Left lung (tissue), 14 donors: ENCODE measurements around the gene DTD1. TPM values are rescaled to one million over a fixed set of nuclear protein-coding genes. Genes with fewer than 3 reads are reported as not detected.
A peak's percentile ranks its signal among the peaks of the same experiment; 100 is the strongest.

Experiments
- ATAC-seq: fragments of 200-7000 bp; cut with Tn5 transposase; one replicate; pipeline ENCODE4 v1.9.1; 2020; ENCODE audit warnings: moderate library complexity
- DNase-seq, 4 donors: peaks; one replicate each; pipeline ENCODE4 v3.0.0-alpha.2; 2013 to 2020
- H3K27ac ChIP-seq, 2 donors: fragments of 200-600 bp; sonication (generic) in 1 of 2; one replicate each; pipeline versions ENCODE4 v1.5.0 to v1.8.0; 2020 to 2021
- H3K27me3 ChIP-seq, 2 donors: fragments of 200-600 bp; sonication (generic) in 1 of 2; one replicate each; pipeline versions ENCODE4 v1.5.0 to v1.8.0; 2020 to 2021
- H3K36me3 ChIP-seq, 2 donors: fragments of 200-600 bp; sonication (generic) in 1 of 2; one replicate each; pipeline versions ENCODE4 v1.5.0 to v1.8.0; 2020 to 2021
- H3K4me1 ChIP-seq, 2 donors: fragments of 200-600 bp; one replicate each; pipeline ENCODE4 v1.8.0; 2021
- H3K4me3 ChIP-seq, 2 donors: fragments of 200-600 bp; sonication (generic) in 1 of 2; one replicate each; pipeline versions ENCODE4 v1.5.0 to v1.8.0; 2020 to 2021; ENCODE audit warnings: mild to moderate bottlenecking in 1 of 2
- H3K9me3 ChIP-seq, 2 donors: fragments of 200-600 bp; sonication (generic) in 1 of 2; one replicate each; pipeline versions ENCODE4 v1.5.0 to v1.8.0; 2020 to 2021
- CTCF ChIP-seq, 2 donors: fragments of 200-600 bp; sonication (generic) in 1 of 2; IDR thresholded peaks; one replicate each; pipeline versions ENCODE4 v1.5.0 to v1.8.0; 2021; ENCODE audit warnings: antibody characterized with exemption in 2 of 2
- intact Hi-C, 2 donors: fragments of 100-400 bp; cut with DNase I; formaldehyde crosslinking; loops; one replicate each; pipeline versions ENCODE4 v1.11.2 to v1.14.2; 2022
- long read RNA-seq, 12 donors: library from polyadenylated mRNA in 2 of 12; unstranded in 2 of 12; transcript quantifications; one replicate each; pipeline ENCODE4 v2.0.0 and lab custom pipeline, GENCODE V29; 2019 to 2026
- polyA plus RNA-seq, 6 donors: library from polyadenylated mRNA; unstranded; fragments of 120-200 nt; gene quantifications; one replicate each; pipeline ENCODE4 v1.2.1, GENCODE V29; 2013; ENCODE audit not compliant: insufficient read length in 6 of 6
- total RNA-seq, 2 donors: library from RNA; stranded (reverse); fragmentation: NEBNext Ultra II Directional; extraction: Animal tissue kit (Norgen Biotek cat#: 25700); gene quantifications; one replicate each; pipeline ENCODE4 v1.2.1, GENCODE V29; 2021
- donor health status: DM: no; HTN: yes; CAD: no.
- donor health status: DM: no; HTN: no; CAD: no.

The DTD1 gene, protein sequence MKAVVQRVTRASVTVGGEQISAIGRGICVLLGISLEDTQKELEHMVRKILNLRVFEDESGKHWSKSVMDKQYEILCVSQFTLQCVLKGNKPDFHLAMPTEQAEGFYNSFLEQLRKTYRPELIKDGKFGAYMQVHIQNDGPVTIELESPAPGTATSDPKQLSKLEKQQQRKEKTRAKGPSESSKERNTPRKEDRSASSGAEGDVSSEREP
- total RNA-seq: 10 to 100 TPM; 14.8 to 25.4 TPM
- 10 to 100 TPM; 21.6 to 27.5 (median 26.0) TPM for polyA plus RNA-seq
- long read RNA-seq, donor 1, transcript DTD1-201 (6 exons, 1,387 nt): major isoform, 17 of 54 reads
- long read RNA-seq, donor 1, partial matches to known transcripts: 36 of 54 reads
- long read RNA-seq, donor 1, other reads (novel, unspliced or antisense): 0 of 54 reads
- long read RNA-seq, donor 2, transcript DTD1-201 (6 exons, 1,387 nt): major isoform, 14 of 35 reads
- long read RNA-seq, donor 2, partial matches to known transcripts: 21 of 35 reads
- long read RNA-seq, donor 2, other reads (novel, unspliced or antisense): 0 of 35 reads
- long read RNA-seq, donor 3, transcript DTD1-201 (6 exons, 1,387 nt): major isoform, 11 of 27 reads
- long read RNA-seq, donor 3, partial matches to known transcripts: 16 of 27 reads
- long read RNA-seq, donor 3, other reads (novel, unspliced or antisense): 0 of 27 reads
- long read RNA-seq, donor 4, transcript DTD1-201 (6 exons, 1,387 nt): major isoform, 13 of 17 reads
- long read RNA-seq, donor 4, partial matches to known transcripts: 3 of 17 reads
- long read RNA-seq, donor 4, other reads (novel, unspliced or antisense): 1 of 17 reads
- long read RNA-seq, donor 5, transcript DTD1-201 (6 exons, 1,387 nt): major isoform, 13 of 34 reads
- long read RNA-seq, donor 5, partial matches to known transcripts: 19 of 34 reads
- long read RNA-seq, donor 5, other reads (novel, unspliced or antisense): 0 of 34 reads
- long read RNA-seq, donor 6, transcript DTD1-201 (6 exons, 1,387 nt): major isoform, 18 of 23 reads
- long read RNA-seq, donor 6, partial matches to known transcripts: 5 of 23 reads
- long read RNA-seq, donor 6, other reads (novel, unspliced or antisense): 0 of 23 reads
- long read RNA-seq, donor 7, transcript DTD1-201 (6 exons, 1,387 nt): major isoform, 8 of 8 reads
- long read RNA-seq, donor 7, partial matches to known transcripts: 0 of 8 reads
- long read RNA-seq, donor 7, other reads (novel, unspliced or antisense): 0 of 8 reads
- long read RNA-seq, donor 8, transcript DTD1-201 (6 exons, 1,387 nt): major isoform, 13 of 16 reads
- long read RNA-seq, donor 8, partial matches to known transcripts: 0 of 16 reads
- long read RNA-seq, donor 8, other reads (novel, unspliced or antisense): 0 of 16 reads
- long read RNA-seq, donor 9: 0 reads
- long read RNA-seq, donor 10, transcript DTD1-201 (6 exons, 1,387 nt): major isoform, 37 of 39 reads
- long read RNA-seq, donor 10, partial matches to known transcripts: 2 of 39 reads
- long read RNA-seq, donor 10, other reads (novel, unspliced or antisense): 0 of 39 reads
- long read RNA-seq, donor 11: 0 reads
- long read RNA-seq, donor 12, transcript DTD1-201 (6 exons, 1,387 nt): major isoform, 18 of 33 reads
- long read RNA-seq, donor 12, partial matches to known transcripts: 15 of 33 reads
- long read RNA-seq, donor 12, other reads (novel, unspliced or antisense): 0 of 33 reads

DNA sequence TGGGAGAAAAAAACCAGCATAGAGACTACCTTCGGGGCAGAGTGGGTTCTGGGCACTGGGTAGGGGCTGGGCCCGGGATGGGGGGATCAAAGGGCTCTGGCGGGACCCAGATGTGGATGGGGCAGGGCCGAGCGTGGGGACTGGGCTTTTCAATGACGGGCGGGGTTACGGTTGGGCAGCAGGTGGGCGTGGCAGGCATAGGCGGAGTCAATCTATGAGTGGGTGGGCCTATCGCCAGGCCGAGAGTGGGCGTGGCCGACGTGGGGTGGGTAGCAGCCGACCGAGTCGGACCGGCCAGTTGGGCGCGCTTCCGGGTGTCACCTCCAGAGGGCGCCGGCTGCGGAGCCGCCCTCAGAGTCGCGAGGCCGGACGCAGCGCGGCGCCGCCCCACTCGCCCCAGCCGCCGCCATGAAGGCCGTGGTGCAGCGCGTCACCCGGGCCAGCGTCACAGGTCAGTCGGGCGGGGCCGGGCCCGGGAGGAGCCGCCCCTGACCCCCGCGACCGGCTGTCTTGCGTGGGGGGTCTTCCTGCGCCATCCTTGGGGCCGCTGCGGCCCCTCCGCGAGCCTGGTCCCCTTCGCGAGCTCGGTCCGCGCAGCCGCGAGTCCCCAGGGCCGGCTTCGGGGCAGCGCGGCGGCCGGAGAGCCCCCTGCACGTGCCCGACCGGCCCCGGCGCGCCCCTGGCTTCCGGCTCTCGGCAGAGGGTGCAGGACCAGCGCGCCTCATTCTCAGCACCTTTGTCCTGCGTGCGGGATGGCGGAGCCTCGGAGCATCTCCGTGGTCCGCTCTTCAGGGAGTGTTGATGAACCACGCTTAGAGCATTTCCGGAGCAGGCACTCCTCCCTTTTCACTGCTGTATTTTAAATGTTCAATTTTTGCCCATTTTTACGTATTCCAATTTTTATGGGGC lies at the start of gene DTD1:
DTD1 (plus strand) TSS at position 390 of the 909 bp plus-strand sequence; CDS start at position 409, 19 bp downstream.
- no peaks in the 10 kb centered on the region for H3K36me3 ChIP-seq
- peak within 1 kb of the TSS in 1 of 2 donors; percentile 78 for H3K27ac ChIP-seq
- H3K4me3 ChIP-seq: peak within 1 kb of the TSS; percentile 78 to 82
- peak; percentile 65 to 76 for TF ChIP-seq CTCF (IDR thresholded peaks at IDR 0.05)
- peaks cover 0 to 10% of the 10 kb centered on the region in 2 donors for H3K4me1 ChIP-seq
- ATAC-seq: peak; percentile 98
- peak; percentile 64 to 99 (median 90) for DNase-seq
- no peaks in the 10 kb centered on the region for H3K27me3 ChIP-seq
- intact Hi-C loops: no loop called here
- H3K9me3 ChIP-seq: no peaks in the 10 kb centered on the region

- no peaks in the 10 kb centered on the region for H3K4me1 ChIP-seq
- TF ChIP-seq CTCF (IDR thresholded peaks at IDR 0.05): no peak
- no peaks in the 10 kb centered on the region for H3K9me3 ChIP-seq
- ATAC-seq: no peak
- H3K4me3 ChIP-seq: no peak overlapping the region
- peaks cover 0 to 97% of the 10 kb centered on the region in 2 donors for H3K36me3 ChIP-seq
- DNase-seq: no peak
- intact Hi-C loops: no loop called here
- no peak overlapping the region for H3K27ac ChIP-seq
- H3K27me3 ChIP-seq: no peaks in the 10 kb centered on the region
These were observed 46.1 kb upstream of the DTD1 start for GRCh38 chr20:18541741-18542140.

DNA sequence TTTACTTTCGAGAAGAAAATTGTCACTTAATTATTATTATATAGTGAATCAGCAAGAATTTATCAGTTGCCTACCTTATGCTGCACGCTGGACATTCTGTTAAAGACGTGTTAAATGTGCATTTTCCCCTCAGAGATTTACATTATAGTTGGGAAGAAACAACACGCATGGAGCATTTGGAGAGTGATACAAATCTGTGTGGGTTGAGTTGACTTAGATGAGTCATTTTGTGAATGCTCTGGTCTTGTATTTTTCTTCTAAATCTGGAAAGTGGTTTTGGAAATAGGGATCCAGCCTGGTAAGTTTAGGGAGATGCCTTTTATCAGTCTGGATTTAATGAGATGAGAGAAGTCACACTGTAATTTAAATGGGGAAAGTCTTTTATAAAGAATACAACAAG lies 44.6 kb upstream of the DTD1 start:
- H3K27ac ChIP-seq: no peak overlapping the region
- H3K4me3 ChIP-seq: no peak overlapping the region
- intact Hi-C loops: no loop called here
- peaks cover 0 to 99% of the 10 kb centered on the region in 2 donors for H3K36me3 ChIP-seq
- no peak for DNase-seq
- no peaks in the 10 kb centered on the region for H3K27me3 ChIP-seq
- no peak for ATAC-seq
- H3K4me1 ChIP-seq: no peaks in the 10 kb centered on the region
- no peak for TF ChIP-seq CTCF (IDR thresholded peaks at IDR 0.05)
- no peaks in the 10 kb centered on the region for H3K9me3 ChIP-seq

DNA sequence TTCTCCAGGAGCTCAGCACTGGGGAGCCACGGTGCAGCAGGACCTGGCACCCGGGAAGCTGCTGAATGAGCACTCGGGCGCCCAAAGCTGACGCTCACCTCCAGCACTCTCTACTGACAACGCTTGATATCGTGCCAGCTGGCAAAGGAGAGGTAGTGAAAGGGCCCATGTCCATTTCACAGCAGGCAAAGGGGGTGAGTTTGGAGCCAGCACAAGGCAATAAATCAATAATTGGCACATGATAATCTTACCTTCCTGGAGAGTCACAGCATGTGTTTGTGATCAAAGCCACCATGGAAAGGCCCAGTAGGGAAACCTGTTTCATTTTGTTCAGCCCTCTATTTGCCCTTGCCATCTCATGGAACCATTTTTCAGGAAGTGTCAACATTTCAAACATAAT lies 43.9 kb upstream of the DTD1 start:
- DNase-seq: peak in 1 of 4 donors; percentile 11
- Histone ChIP-seq H3K27me3 (no peaks in the 10 kb centered on the region), H3K27ac (no peak overlapping the region), H3K9me3 (no peaks in the 10 kb centered on the region), H3K36me3 (peaks cover 0 to 99% of the 10 kb centered on the region in 2 donors), H3K4me1 (no peaks in the 10 kb centered on the region), H3K4me3 (no peak overlapping the region)
- TF ChIP-seq CTCF (IDR thresholded peaks at IDR 0.05): no peak
- ATAC-seq: no peak
- intact Hi-C loops: no loop called here
